GM19455 (cell line): ENCODE measurements around the gene NPTXR.

ENCODE experiments used
- ATAC-seq: cut with Tn5 transposase; IDR thresholded peaks from one replicate; pipeline ENCODE4 v1.9.1; 2021; ENCODE audit not compliant: unreplicated experiment

Gene NPTXR

GRCh38 chr22:38799265-38800002 lies 44.4 kb downstream of the NPTXR start:
- ATAC-seq: no peak

GRCh38 chr22:38798496-38798895 lies 45.3 kb downstream of the NPTXR start:
- ATAC-seq: no peak

- no peak for ATAC-seq
Measured at GRCh38 chr22:38796262-38796957, 47.4 kb downstream of the NPTXR start.

GRCh38 chr22:38795569-38795968 lies 48.3 kb downstream of the NPTXR start:
- no peak for ATAC-seq

- ATAC-seq: peak; percentile 95
Measured at GRCh38 chr22:38793721-38794466, 49.9 kb downstream of the NPTXR start, which contains the start of gene DNAL4. Gene DNAL4, minus strand, starts transcription at chr22:38794143. Its CDS starts 11,412 bp downstream, at chr22:38782731.

- no peak for ATAC-seq
Measured at GRCh38 chr22:38793317-38793716, 50.5 kb downstream of the NPTXR start.

GRCh38 chr22:38792833-38793232 lies 51.0 kb downstream of the NPTXR start:
- ATAC-seq: no peak

GRCh38 chr22:38789606-38790005 lies 54.2 kb downstream of the NPTXR start:
- no peak for ATAC-seq

- no peak for ATAC-seq
Measured at GRCh38 chr22:38788846-38789245, 55.0 kb downstream of the NPTXR start.

- ATAC-seq: no peak
Measured at GRCh38 chr22:38788021-38788816, 55.6 kb downstream of the NPTXR start.

GRCh38 chr22:38786631-38787030 lies 57.2 kb downstream of the NPTXR start:
- no peak for ATAC-seq

GRCh38 chr22:38784856-38785255 lies 59.0 kb downstream of the NPTXR start:
- ATAC-seq: no peak

GRCh38 chr22:38784035-38784434 lies 59.8 kb downstream of the NPTXR start:
- ATAC-seq: no peak

GRCh38 chr22:38783095-38783615 lies 60.7 kb downstream of the NPTXR start:
- no peak for ATAC-seq

GRCh38 chr22:38782402-38783094 lies 61.3 kb downstream of the NPTXR start:
- no peak for ATAC-seq

GRCh38 chr22:38781033-38781432 lies 62.8 kb downstream of the NPTXR start:
- no peak for ATAC-seq

GRCh38 chr22:38777087-38777671 lies 66.6 kb downstream of the NPTXR start:
- ATAC-seq: no peak

- no peak for ATAC-seq
Measured at GRCh38 chr22:38776086-38776485, 67.7 kb downstream of the NPTXR start.

GRCh38 chr22:38775656-38776055 lies 68.2 kb downstream of the NPTXR start:
- no peak for ATAC-seq
